Heart left ventricle (tissue), 16 donors: ENCODE results near the gene POLG. TPM values are rescaled to one million over a fixed set of nuclear protein-coding genes. Genes with fewer than 3 reads are reported as not detected.

Source experiments
- ATAC-seq, 4 donors: fragments of 200-7000 bp; cut with Tn5 transposase; one replicate each; pipeline ENCODE4 v1.9.1; 2020 to 2022; ENCODE audit warnings: moderate library complexity in 4 of 4, mild to moderate bottlenecking in 3 of 4, moderate number of reproducible peaks in 1 of 4
- DNase-seq, 5 donors: peaks; one replicate each; pipeline ENCODE4 v3.0.0-alpha.2; 2020
- H3K27ac ChIP-seq, 12 donors: fragments of 200-600 bp; sonication (generic) in 4 of 12; one replicate each; pipeline versions ENCODE4 v1.5.0 to v1.8.0; 2016 to 2022; ENCODE audit warnings: mild to moderate bottlenecking in 2 of 12
- H3K27me3 ChIP-seq, 9 donors: fragments of 200-600 bp; sonication (generic) in 2 of 9; one replicate each; pipeline versions ENCODE4 v1.5.1 to v1.8.0; 2016 to 2022; ENCODE audit warnings: mild to moderate bottlenecking in 3 of 9
- H3K36me3 ChIP-seq, 9 donors: fragments of 200-600 bp; sonication (generic) in 2 of 9; one replicate each; pipeline versions ENCODE4 v1.5.0 to v1.8.0; 2018 to 2022; ENCODE audit warnings: mild to moderate bottlenecking in 2 of 9
- H3K4me1 ChIP-seq, 12 donors: fragments of 200-600 bp; sonication (generic) in 4 of 12; one replicate each; pipeline versions ENCODE4 v1.5.0 to v1.8.0; 2016 to 2022; ENCODE audit warnings: mild to moderate bottlenecking in 3 of 12
- H3K4me3 ChIP-seq, 12 donors: fragments of 200-600 bp; sonication (generic) in 4 of 12; one replicate each; pipeline versions ENCODE4 v1.5.0 to v1.8.0; 2017 to 2022; ENCODE audit warnings: mild to moderate bottlenecking in 9 of 12, moderate library complexity in 4 of 12
- H3K9me3 ChIP-seq, 12 donors: fragments of 200-600 bp; sonication (generic) in 4 of 12; one replicate each; pipeline versions ENCODE4 v1.5.0 to v1.8.0; 2016 to 2022; ENCODE audit warnings: mild to moderate bottlenecking in 1 of 12
- POLR2A ChIP-seq, 2 donors: fragments of 450-650 bp; IDR thresholded peaks; one replicate each; pipeline ENCODE4 v1.6.1; 2017; ENCODE audit warnings: antibody characterized with exemption in 2 of 2, mild to moderate bottlenecking in 2 of 2, moderate library complexity in 2 of 2
- WGBS, 4 donors: extraction: QIAGEN DNeasy Blood & Tissue Kit in 2 of 4; methylation state at CpG; one replicate each; pipeline versions ENCODE4 v1.1.5 to v1.1.7; 2013 to 2018; 5-methylcytosine and 5-hydroxymethylcytosine counted together
- intact Hi-C, 10 donors: fragments of 100-400 bp; cut with DNase I; formaldehyde crosslinking; loops; one replicate each; pipeline versions ENCODE4 v1.11.1 to v1.14.2; 2022
- polyA plus RNA-seq, 2 donors: library from polyadenylated mRNA; stranded (reverse); fragments of 200-250 nt; gene quantifications; one replicate each; pipeline ENCODE4 v1.2.3, GENCODE V29; 2013
- total RNA-seq, 9 donors: library from RNA; depleted of rRNA in 2 of 9; stranded (reverse); fragments of >200 nt in 2 of 9; fragmentation: NEBNext Ultra II Directional in 3 of 9; extraction: Animal tissue kit (Norgen Biotek cat#: 25700) in 3 of 9; gene quantifications; one replicate each; pipeline versions ENCODE4 v1.1.0 to v1.2.4, GENCODE V29; 2016 to 2023
- TF ChIP-seq, protein P1 (sequence below), 12 donors: fragments of 200-600 bp; sonication (generic) in 4 of 12; IDR thresholded peaks; one replicate each; pipeline versions ENCODE4 v1.5.0 to v1.8.0; 2018 to 2022; ENCODE audit warnings: antibody characterized with exemption in 12 of 12, mild to moderate bottlenecking in 5 of 12
- donor health status: ischemic (EF 13 %, LVEDD 7.1; RV severe dilation, severe dysfunction).
- donor health status: healthy with polysubstance abuse.
- donor health status: DM: no; HTN: yes; CAD: no.
- donor health status: DM: no; HTN: no; CAD: no.
- donor health status: ischemic (EF 25% LVEDD 6.9; RV normal size, moderate dysfunction).
- donor health status: ischemic (EF 25% LVEDD 5.7; RV mildly dilated, moderate dysfunction).
- donor health status: healthy.
- donor health status: DM: yes; HTN: yes; CAD: no.
- donor health status: ischemic (EF 35%, LVEDD 5.7; RV mildly dilated, moderate dysfunction).
- donor health status: nonischemic (EF 11% LVEDD 7.7; RV severe dilation, severe dysfunction).
- donor health status: DM: yes; HTN: yes; CAD: no.
- donor health status: PGD.
- donor health status: ischemic (EF 29% LVEDD 5.4; RV normal size, mild dysfunction).
- donor health status: nonischemic (EF 23%, LVEDD 6.1; RV moderate dilation, normal function).

The POLG gene
- total and polyA plus RNA-seq, 11 donors = 32.1 to 79.8 (median 38.4) TPM

DNA sequence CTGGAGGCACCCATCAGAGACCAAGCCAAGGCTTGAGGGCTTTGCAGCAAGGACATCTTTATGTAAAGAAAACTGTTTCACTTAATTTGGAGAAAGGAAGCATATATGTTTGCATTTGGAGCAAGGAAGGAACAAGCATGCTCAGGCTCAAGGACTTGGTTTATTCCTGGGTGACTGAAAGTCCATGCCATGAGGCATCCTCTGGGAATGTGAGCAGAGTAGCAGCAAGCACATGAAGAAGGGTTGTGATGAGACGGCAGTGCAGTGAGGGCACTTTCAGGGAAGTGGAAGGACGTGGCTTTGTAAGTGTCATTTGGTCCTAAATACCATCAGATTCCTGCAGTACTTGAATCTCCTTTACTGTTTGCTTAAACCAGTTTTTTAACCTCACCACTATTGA lies 26.8 kb downstream of the POLG start:
- ATAC-seq = no peak
- H3K4me1 ChIP-seq = peaks cover 0 to 15% (median 0%) of the 10 kb centered on the region in 12 donors
- DNase-seq = no peak
- no peaks in the 10 kb centered on the region for H3K27me3 ChIP-seq
- H3K9me3 ChIP-seq = no peaks in the 10 kb centered on the region
- H3K36me3 ChIP-seq = peaks cover 0 to 53% (median 0%) of the 10 kb centered on the region in 9 donors
- no peak overlapping the region for H3K4me3 ChIP-seq
- TF ChIP-seq POLR2A (IDR thresholded peaks at IDR 0.05) = no peak
- TF ChIP-seq, protein P1, sequence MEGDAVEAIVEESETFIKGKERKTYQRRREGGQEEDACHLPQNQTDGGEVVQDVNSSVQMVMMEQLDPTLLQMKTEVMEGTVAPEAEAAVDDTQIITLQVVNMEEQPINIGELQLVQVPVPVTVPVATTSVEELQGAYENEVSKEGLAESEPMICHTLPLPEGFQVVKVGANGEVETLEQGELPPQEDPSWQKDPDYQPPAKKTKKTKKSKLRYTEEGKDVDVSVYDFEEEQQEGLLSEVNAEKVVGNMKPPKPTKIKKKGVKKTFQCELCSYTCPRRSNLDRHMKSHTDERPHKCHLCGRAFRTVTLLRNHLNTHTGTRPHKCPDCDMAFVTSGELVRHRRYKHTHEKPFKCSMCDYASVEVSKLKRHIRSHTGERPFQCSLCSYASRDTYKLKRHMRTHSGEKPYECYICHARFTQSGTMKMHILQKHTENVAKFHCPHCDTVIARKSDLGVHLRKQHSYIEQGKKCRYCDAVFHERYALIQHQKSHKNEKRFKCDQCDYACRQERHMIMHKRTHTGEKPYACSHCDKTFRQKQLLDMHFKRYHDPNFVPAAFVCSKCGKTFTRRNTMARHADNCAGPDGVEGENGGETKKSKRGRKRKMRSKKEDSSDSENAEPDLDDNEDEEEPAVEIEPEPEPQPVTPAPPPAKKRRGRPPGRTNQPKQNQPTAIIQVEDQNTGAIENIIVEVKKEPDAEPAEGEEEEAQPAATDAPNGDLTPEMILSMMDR (IDR thresholded peaks at IDR 0.05) = no peak
- 90 to 95% (median 95%) methylated on average over 2 of the region's 2 CpGs for WGBS, 4 donors
- intact Hi-C loops = loop anchor here in 3 of 10 donors (10.0 kb wide), 1 partner anchor 103 kb away; no protein-coding TSS in a partner anchor
- H3K27ac ChIP-seq = no peak overlapping the region

DNA sequence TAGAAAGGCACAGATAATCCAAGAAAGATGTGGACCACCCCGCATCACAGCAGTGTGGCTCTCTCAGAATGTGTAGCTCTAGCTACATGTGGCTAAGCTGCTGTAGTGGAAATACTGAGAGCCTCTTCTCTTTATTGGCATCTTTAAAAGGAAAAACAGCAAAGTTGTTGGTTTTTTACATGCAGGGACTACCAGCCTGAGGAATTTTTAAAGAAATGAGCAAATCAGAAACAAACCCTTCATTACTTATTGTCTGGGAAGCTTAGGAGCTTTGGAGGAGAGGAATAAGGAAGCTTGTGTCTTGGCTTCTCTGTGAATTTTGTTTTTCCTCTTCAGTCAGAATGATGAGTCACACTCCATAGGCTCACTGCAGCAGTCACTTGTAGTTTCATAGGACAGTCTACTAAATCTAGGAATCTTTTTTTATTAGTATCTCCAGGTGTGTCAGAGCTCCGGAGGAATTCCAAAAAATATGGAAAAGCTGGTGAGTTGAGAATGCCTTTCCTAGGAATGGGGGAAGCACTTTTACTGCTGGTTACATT lies 27.5 kb downstream of the POLG start:
- DNase-seq (no peak), ATAC-seq (no peak)
- Histone ChIP-seq H3K9me3 (no peaks in the 10 kb centered on the region), H3K4me1 (peaks cover 0 to 15% (median 0%) of the 10 kb centered on the region in 12 donors), H3K36me3 (peaks cover 0 to 47% (median 0%) of the 10 kb centered on the region in 9 donors), H3K27me3 (no peaks in the 10 kb centered on the region), H3K27ac (no peak overlapping the region), H3K4me3 (no peak overlapping the region)
- TF ChIP-seq, protein P1 (IDR thresholded peaks at IDR 0.05) = no peak
- TF ChIP-seq POLR2A (IDR thresholded peaks at IDR 0.05) = no peak
- intact Hi-C loops = loop anchor here in 3 of 10 donors (10.0 kb wide), 1 partner anchor 102 kb away; no protein-coding TSS in a partner anchor
- WGBS, 4 donors = 92 to 96% (median 96%) methylated on average over 2 of the region's 2 CpGs

DNA sequence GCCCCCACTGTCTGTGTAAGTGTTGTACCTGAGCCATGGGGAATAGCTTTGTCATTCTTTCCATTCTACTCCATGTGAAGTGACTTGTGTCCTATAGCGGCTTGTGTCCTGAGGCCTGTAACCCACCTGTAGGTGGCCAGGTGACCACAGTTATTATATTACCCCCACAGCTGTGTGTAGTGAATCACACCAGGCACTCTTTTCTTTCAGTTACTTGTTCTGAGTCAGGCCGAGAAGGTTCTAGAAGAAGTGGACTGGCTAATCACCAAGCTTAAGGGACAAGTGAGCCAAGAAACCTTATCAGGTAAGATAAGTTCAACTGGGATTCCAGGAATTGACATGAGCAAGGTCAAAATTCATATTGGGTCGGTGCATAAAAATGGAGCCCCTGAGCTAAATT lies 29.2 kb downstream of the POLG start:
- no peaks in the 10 kb centered on the region for H3K9me3 ChIP-seq
- no peak overlapping the region for H3K27ac ChIP-seq
- H3K4me1 ChIP-seq = peaks cover 0 to 11% (median 0%) of the 10 kb centered on the region in 12 donors
- peaks cover 0 to 55% (median 0%) of the 10 kb centered on the region in 9 donors for H3K36me3 ChIP-seq
- DNase-seq (no peak), ATAC-seq (no peak)
- no peak for TF ChIP-seq POLR2A (IDR thresholded peaks at IDR 0.05)
- TF ChIP-seq, protein P1 (IDR thresholded peaks at IDR 0.05) = no peak
- intact Hi-C loops = loop anchor here in 3 of 10 donors (10.0 kb wide), 1 partner anchor 101 kb away; no protein-coding TSS in a partner anchor
- WGBS, 4 donors = 65 to 78% (median 72%) methylated on average over 3 of the region's 3 CpGs
- no peaks in the 10 kb centered on the region for H3K27me3 ChIP-seq
- no peak overlapping the region for H3K4me3 ChIP-seq

DNA sequence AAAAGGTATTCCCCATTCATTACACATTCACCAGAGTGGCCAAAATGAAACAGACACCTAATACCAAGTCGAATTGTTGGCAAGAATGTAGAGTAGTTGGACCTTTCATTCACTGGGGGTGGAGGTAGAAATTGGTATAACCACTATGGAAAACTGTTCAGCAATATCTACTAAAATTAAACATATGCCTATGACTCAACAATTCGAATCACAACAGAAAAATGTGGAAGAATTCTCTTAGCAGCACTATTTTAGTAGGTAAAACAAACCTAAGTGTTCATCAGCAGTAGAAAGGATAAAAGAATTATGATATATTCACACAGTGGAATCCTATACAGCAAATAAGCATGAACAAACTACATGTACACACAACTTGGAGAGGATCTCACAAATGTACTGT lies 30.6 kb downstream of the POLG start:
- intact Hi-C loops = loop anchor here in 3 of 10 donors (10.0 kb wide), 1 partner anchor 99 kb away; no protein-coding TSS in a partner anchor
- no peak overlapping the region for H3K27ac ChIP-seq
- H3K36me3 ChIP-seq = peaks cover 0 to 53% (median 0%) of the 10 kb centered on the region in 9 donors
- WGBS, 4 donors = 93 to 97% (median 96%) methylated on average over 2 of the region's 2 CpGs
- H3K9me3 ChIP-seq = no peaks in the 10 kb centered on the region
- peaks cover 0 to 11% (median 0%) of the 10 kb centered on the region in 12 donors for H3K4me1 ChIP-seq
- no peak for TF ChIP-seq POLR2A (IDR thresholded peaks at IDR 0.05)
- TF ChIP-seq, protein P1 (IDR thresholded peaks at IDR 0.05) = no peak
- H3K27me3 ChIP-seq = no peaks in the 10 kb centered on the region
- ATAC-seq (no peak), DNase-seq (no peak)
- no peak overlapping the region for H3K4me3 ChIP-seq
